ENCODE measurements around the gene WWOX.

The WWOX gene

GRCh38 chr16:78551487-78552085, 452.1 kb downstream of the WWOX start:
- DNase-seq = no peak

GRCh38 chr16:78552106-78552675, 452.7 kb downstream of the WWOX start:
- DNase-seq = no peak

DNA sequence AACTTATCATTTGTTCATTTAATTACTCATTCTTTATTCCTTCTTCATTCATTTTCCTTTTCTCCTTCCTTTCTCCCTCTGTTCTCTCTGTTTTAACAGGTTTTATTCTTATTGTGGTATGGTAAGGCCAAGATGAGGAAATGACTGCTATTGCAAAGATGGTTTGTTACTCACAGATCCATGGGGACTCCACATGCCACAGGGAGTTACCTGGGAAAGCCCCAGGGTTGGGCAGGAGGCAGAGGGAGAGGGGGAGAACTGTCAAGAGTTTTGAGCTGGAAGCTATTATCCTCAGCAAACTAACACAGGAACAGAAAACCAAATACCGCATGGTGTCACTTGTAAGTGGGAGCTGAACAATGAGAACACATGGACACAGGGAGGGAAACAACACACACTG, 453.3 kb downstream of the WWOX start:
- DNase-seq = no peak

GRCh38 chr16:78553268-78554039, 454.0 kb downstream of the WWOX start:
- DNase-seq = no peak

DNA sequence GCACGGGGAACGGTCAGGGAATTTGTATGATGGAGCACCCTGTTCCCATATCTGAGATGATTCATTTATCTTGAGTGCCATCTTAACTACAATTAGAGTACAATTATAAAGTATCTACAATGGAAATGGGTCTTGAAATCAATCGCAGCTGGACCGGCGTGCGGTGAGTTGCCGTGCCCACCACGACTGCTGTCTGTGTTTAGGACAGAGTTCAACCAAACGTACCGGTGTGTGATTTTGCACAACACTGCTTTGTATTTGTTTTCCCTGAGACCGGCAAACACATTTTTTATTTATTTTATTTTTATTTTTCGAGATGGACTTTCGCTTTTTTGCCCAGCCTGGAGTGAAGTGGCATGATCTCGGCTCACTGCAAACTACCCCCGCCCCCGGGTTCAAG, 457.0 kb downstream of the WWOX start:
- no peak for DNase-seq

GRCh38 chr16:78560997-78561396, 461.5 kb downstream of the WWOX start:
- DNase-seq = no peak

DNA sequence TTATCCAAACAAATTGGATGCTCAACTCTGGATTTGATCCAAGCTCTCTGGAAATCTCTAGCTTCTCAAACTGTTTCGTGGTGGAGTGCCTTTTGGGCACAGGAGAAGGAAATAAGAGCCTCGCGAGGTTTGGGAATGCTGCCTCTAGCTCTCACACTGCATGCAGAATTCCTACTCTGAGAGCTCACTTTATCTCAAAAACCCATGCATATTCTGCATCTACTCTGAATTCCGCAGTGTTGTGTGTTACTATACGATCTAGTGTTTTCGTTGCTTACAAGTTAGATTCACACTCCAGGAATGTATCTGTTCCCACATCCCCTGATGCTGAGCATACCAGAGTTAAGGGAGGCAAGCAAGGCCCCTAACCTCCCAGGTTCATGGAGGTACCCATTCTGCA, 462.7 kb downstream of the WWOX start:
- no peak for DNase-seq

DNA sequence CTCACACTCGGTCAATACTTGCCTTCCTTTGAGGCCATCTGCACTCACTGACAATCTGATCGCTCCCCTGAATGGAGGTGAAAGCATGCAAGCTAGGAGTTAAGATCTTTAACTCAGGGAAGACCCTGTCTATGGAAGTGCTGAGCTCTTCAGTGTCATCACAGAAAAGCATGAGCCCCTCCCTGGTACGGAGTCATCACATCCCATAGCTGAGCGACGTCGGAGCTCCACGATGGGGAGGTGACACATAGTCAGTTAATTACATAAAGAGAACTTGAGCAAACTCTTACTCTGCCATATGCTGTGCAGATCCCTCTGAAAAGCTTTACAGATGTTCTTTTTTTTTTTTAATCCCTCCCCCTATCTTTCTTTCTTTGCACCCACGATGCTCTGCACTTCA, 463.2 kb downstream of the WWOX start:
- DNase-seq = no peak

DNA sequence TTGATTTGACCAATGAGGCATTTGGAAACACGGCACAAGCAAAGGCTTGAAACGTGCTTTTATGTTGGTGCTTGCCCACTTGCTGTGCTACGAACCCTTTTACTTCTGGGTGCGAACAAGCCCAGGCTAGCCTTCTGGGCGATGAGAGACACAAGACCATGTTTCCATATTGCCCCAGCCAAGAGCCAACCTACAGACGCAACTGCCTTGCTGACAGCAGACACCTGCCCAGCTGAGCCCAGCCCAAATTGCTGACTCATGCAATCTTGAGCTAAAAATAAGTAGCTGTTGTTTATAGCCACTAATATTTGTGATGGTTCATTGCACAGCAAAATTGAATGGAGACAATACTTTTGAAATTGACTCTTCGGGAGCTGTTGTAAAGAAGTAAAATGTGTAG, 464.5 kb downstream of the WWOX start:
- DNase-seq = no peak

DNA sequence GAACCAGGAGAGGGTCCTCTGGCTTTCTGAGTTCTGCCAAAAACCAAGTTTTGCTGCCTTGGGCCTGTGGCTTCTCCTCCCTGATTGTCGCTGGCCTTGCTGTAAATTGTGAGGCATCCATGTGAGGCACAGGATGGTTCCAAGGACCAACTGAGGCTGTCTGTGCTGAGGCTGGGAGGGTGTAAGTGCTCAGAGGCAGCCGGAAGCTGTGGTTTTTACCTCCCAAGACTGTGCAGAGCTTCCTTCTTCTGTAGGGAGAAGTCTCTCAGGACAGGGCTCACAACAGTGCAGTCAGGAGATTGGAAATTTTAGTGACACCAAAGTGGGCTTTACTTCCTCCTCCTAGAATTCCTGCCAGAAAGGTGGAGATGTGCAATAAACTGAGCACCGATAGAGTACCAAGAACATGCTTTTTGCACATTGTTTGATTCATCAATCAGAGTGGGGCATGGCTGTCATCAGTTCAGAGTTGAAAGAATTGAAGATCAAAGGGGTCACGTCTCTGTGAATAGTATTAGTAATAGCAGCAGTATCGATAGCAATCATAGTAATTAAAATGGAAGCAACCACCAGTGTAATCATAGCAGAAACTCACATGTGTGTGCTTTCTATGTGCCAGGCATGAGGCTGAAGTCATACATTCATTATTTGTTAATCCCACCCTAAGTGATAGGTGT, 467.1 kb downstream of the WWOX start:
- DNase-seq = no peak

DNA sequence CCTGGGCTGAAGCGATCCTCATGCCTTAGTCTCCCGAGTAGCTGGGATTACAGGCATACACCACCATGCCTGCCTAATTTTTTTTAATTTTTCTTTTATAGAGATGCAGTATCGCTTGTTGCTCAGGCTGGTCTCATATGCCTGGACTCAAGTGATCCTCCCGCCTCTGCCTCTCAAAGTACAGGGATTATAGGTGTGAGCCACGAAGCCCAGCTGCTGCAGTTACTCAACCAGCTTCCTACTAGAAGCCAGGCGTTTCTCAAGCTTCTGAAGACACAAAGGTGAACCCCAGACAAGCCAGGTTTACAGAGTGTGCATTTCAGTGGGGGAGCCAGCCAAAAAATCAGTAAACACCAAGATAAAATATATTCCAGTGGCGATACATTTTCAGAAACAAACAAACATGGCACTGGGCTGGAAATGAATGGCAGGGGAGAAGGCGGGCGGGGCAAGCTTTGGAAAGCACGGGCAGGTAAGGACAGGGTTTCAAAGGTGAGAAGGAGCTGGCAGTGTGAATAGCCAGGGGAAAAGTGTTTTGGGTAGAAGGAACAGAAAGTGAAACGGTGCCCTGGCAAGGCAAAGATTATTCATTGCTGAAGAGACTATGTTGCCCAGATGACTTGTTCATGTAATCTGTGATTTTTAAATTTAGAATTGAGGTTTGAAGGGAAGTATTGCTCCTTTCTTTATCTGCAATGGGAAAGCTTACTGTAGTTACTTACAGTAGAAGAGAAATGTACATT, 471.1 kb downstream of the WWOX start:
- DNase-seq = no peak

DNA sequence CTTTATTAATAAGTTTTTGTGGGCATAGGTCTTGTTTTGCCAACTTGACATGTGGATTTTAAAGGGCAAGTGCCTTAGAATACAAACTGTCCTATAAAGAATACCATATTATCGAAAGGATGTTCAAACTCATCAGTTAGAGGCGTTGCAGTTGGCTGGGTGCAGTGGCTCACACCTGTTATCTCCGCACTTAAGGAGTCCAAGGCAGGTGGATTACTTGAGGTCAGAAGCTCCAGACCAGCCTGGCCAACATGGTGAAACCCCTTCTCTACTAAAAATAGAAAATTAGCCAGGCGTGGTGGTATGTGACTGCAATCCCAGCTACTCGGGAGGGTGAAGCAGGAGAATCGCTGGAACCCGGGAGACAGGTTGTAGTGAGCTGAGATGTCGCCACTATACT, 472.0 kb downstream of the WWOX start:
- no peak for DNase-seq

- no peak for DNase-seq
Measured at GRCh38 chr16:78571898-78572358, 472.5 kb downstream of the WWOX start.

DNA sequence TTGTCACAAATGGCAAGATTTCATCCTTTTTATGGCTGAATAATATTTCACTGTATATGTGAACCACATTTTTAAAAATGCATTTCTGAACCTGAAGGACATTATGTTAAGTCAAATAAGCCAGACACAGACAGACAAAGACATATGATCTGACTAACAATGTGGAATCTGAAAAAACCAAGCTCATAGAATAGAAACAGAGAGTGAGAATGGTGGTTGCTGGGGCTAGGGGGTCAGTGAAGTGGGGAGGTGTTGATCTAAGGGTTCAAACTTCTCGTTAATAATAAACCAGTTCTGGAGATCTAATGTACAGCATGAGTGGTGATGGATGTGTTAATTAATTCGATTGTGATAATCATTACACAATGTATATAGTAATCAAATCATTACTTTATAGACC, 475.1 kb downstream of the WWOX start:
- no peak for DNase-seq

DNA sequence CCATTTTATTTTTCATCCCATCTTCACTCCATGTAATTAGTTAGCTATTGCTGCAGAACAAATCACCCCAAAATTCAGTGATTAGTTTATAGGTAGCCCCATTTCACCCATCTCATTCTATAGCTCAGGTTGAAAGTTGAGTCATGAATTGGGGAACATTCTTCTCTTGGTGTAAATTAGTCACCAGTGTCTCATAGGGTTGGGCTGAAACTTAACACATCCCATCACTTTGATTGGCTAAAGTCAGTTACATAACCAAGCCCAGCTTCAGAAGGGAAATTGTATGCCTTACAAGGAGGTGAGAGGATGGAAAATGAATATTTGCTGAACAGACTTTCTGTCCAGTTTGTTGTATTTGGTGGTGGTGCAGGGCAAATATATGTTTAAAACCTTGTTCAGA, 477.5 kb downstream of the WWOX start:
- no peak for DNase-seq

DNA sequence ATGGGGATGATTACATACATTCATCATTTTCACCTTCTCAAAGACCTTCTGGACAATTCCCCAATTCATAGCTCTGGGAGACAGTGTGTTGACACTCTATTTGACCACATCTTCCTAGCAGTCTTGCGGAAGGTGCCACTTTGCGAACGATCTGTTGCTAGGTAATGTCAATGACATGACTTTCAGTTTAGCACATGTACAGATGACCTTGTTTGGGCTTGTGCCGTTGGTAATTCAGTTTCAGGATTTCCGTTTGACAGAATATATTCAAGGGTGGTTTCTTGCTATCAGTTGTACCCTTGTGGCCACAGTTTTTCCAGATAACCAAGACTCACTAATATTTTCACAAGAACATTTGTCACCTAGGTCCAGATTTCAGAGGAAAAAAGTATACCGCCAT, 478.2 kb downstream of the WWOX start:
- DNase-seq = no peak

DNA sequence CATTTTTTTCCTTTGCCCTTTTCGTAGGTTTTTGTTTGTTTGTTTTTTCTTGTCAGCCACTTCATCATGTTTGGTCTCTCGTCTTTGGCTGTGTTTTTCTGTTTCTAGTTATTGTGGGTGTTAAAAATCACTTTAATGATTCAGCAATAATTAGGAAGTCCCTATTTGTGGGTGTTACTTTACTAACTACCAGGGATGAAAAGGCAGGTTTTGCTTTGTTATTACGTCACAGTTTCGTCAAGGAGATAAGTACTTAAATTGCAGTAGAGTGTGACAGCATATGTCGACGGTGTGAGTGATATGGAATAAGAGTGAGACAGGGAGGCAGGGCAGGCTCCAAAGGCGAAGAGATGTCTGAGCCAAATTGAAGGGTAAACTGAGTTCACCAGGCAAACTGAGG, 479.6 kb downstream of the WWOX start:
- no peak for DNase-seq

- DNase-seq = no peak
Measured at GRCh38 chr16:78583441-78583840, 484.0 kb downstream of the WWOX start.

DNA sequence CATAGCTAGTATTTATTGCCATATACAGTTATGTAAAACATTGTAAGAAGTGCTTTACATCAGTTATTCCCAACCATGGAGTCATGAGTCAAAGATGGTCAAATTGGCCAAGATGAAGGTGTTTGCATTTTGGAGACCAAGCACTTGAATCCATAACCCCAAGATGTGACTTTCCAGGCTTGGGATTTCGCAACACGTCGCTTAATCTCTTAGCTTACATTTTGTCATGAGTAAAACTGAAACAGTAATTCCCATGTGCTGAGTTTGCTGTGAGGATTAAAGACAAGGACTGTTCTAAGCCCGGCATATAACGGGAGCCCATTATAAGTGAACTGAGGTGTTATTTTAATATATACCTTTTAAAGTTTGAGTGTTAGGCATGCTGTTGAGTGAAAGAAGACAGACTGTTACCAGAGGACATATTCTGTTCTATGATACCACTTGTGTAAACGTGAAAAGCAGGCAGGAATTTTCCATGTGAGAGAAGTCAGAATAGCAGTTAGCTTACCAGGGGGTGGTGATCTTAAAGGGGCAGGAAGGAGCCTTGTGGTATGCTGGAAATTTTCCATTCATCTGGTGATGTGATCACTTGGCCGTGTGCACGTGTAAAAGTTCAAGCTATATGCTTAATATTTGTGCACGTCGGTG, 484.9 kb downstream of the WWOX start:
- no peak for DNase-seq

DNA sequence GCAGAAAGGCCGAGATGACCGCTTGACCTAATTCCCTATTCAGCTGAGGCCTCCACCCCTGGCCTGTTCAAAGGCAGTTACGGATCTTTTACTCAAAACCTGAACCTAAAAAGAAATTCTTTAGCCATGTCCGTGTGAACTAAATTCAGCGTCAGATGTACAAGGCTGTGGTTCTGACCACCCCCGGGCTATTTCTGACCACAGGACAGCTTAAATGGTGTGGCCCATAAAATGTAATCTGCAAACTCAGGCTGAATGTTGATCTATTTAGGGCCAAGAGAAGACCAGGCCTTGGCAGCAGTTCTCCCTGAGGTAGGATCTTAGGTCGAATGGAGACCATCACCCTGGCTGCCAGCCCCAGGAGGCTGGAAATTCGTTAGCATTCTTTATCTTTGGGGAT, 485.5 kb downstream of the WWOX start:
- no peak for DNase-seq

DNA sequence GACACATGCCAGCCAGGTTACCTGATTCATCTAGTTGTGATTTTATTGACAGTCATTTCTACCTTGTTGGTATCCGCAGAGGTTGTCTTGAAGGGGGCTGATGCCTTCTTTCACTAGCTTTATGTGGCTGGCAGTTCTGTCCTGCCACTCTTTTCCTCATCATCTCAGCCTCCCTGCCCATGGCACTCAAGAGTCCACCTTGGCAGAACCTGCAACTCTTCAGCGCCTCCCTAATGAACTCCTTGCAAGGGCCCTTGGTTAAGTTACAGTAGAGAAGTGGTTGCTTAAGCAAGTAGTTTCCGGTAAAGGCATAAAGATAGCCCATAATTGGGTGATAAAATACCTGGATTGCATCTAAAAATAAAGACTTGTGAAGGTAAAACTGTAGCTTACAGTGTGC, 489.9 kb downstream of the WWOX start:
- no peak for DNase-seq

DNA sequence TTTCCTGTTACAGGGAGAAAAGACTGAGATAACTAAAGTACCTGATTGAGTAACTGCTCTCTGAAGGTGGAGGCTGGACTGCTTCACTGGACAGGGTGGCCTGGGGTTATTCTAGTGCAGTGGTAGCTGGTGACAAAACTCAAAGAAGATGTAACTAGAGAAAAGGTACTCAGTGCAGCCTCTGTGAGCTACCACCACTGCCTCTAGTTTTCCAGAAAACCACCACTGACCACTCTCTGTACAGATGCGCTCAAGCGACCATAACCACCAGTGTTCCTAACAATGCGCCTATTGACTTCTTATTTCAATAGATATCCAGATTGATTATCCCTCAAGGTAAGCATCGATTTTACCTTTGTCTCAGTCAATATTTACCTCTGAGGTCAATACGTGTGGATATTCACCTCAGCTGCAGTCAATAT, 492.2 kb downstream of the WWOX start:
- no peak for DNase-seq

DNA sequence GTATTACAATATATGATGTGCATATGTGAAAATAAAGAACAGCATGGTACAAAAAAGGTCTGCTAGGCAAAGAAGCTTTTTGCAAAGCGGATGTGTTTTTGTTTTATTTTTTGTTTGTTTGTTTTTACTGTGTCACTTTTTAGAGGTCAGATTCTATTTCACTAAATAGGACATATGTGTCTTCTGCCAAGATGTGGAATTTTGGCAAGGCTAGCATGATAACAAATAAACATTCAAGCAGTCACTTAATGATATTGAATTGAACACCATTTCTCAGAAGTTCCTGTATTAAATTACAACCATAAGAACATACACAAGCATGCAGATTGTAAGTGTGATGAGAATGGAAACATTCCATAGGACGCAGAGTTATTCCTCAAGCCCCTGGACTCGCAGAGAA, 492.7 kb downstream of the WWOX start:
- DNase-seq = no peak
